Bronchial epithelial cell (primary cell): ENCODE results near the gene FSCN2. TPM values are rescaled to one million over a fixed set of nuclear protein-coding genes. Genes with fewer than 3 reads are reported as not detected.

Experiments used
- DNase-seq: peaks from one replicate; pipeline ENCODE4 v3.0.0-alpha.2; 2010; ENCODE audit warnings: low read depth
- FAIRE-seq: peaks from 2 replicates; lab custom pipeline; 2011; peaks lifted over from hg19 to GRCh38; lab: Jason Lieb, UNC
- H3K27me3 ChIP-seq: 2 replicates; pipeline ENCODE4 v1.5.1; 2011; ENCODE audit warnings: low read length; ENCODE audit not compliant: control insufficient read depth, insufficient read depth
- H3K36me3 ChIP-seq: 2 replicates; pipeline ENCODE4 v1.5.1; 2011; ENCODE audit warnings: low read length; ENCODE audit not compliant: control insufficient read depth, insufficient read depth
- H3K4me3 ChIP-seq: 2 replicates; pipeline ENCODE4 v1.5.1; 2011; ENCODE audit warnings: mild to moderate bottlenecking, low read depth, low read length, control low read depth
- CTCF ChIP-seq: IDR thresholded peaks from 2 replicates; pipeline ENCODE4 v1.5.1; 2011; ENCODE audit warnings: mild to moderate bottlenecking, moderate library complexity, low read length, control low read depth, inconsistent platforms; ENCODE audit not compliant: insufficient read depth, severe bottlenecking
- total RNA-seq: library from RNA; depleted of rRNA; stranded (reverse); fragments of >200 nt; gene quantifications from 2 replicates; pipeline ENCODE4 v1.2.1, GENCODE V29; 2014

FSCN2 gene
- total RNA-seq, 1 donor from 2014 or later: 1.3 TPM

GRCh38 chr17:81558115-81558468, 29.9 kb downstream of the FSCN2 start:
- no peak for DNase-seq
- no peaks in the 10 kb centered on the region for H3K27me3 ChIP-seq
- FAIRE-seq: no peak

GRCh38 chr17:81558941-81559806, 31.0 kb downstream of the FSCN2 start:
- TF ChIP-seq CTCF: no peak
- no peaks in the 10 kb centered on the region for H3K27me3 ChIP-seq
- no peak overlapping the region for H3K4me3 ChIP-seq
- DNase-seq (no peak), FAIRE-seq (no peak)
- H3K36me3 ChIP-seq: peaks cover 21% of the 10 kb centered on the region

More at GRCh38 chr17:81558115-81558468, 29.9 kb downstream of the FSCN2 start:
- Histone ChIP-seq H3K4me3 (no peak overlapping the region), H3K36me3 (peaks cover 21% of the 10 kb centered on the region)
- TF ChIP-seq CTCF: no peak

- no peak for TF ChIP-seq CTCF
- Histone ChIP-seq H3K4me3 (no peak overlapping the region), H3K36me3 (peaks cover 30% of the 10 kb centered on the region), H3K27me3 (no peaks in the 10 kb centered on the region)
- FAIRE-seq (no peak), DNase-seq (no peak)
Observed at GRCh38 chr17:81561494-81561885, 33.3 kb downstream of the FSCN2 start.

DNA sequence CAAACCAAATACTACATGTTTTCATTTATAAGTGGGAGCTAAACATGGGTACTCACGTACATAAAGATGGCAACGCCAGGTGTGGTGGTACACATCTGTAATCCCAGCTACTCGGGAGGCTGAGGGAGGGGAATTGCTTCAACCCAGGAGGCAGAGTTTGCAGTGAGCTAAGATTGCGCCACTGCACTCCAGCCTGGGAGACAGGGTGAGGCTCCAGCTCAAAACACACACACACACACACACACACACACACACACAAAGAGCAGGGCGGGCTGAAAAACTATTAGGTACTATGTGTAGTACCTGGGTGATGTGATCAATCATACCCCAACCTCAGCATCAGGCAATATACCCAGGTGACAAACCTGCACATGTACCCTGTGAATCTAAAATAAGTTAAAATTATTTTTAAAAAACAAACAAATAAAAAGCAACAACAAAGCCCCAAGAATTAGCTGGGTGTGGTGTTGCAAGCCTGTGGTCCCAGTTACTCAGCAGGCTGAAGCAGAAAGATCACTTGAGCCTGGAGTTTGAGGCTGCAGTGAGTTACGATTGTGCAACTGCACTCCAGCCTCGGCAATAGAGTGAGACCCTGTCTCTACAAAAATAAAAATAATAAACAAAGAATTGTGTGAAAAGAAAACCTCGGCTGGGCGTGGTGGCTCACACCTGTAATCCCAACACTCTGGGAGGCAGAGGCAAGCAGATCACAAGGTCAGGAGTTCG, 35.8 kb downstream of the FSCN2 start:
- H3K27me3 ChIP-seq: no peaks in the 10 kb centered on the region
- H3K36me3 ChIP-seq: peaks cover 16% of the 10 kb centered on the region
- no peak overlapping the region for H3K4me3 ChIP-seq
- peak; percentile 41 for DNase-seq
- no peak for FAIRE-seq
- no peak for TF ChIP-seq CTCF

- FAIRE-seq: no peak
- no peaks in the 10 kb centered on the region for H3K27me3 ChIP-seq
- peaks cover 14% of the 10 kb centered on the region for H3K36me3 ChIP-seq
- no peak overlapping the region for H3K4me3 ChIP-seq
- DNase-seq: no peak
- no peak for TF ChIP-seq CTCF
Observed at GRCh38 chr17:81564778-81565177, 36.6 kb downstream of the FSCN2 start.
